ENCODE measurements around the gene HAUS3. TPM values are rescaled to one million over a fixed set of nuclear protein-coding genes. Genes with fewer than 3 reads are reported as not detected.

Gene HAUS3
- total and polyA plus RNA-seq, 7 donors: 4.2 to 16.1 (median 5.3) TPM

DNA sequence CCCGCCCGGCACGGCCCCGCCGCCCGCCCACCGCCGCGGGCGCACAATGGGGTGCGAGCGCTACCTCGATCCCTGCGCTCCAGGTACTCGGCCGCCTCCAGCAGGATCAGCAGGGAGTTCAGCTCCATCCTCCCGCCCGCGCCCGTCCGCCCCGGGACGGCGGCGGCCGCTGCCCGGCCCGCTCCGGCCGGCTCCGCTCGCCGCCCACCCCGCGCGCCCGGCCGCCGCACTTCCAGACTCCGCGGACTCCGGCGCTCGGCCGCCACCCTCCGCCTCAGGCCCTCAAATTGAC is 19.9 kb upstream of the HAUS3 start, which contains the start of gene MXD4:
TSS of gene MXD4 (minus strand) at position 257 of the 292 bp plus-strand sequence. CDS start at position 128, 129 bp downstream.
- ATAC-seq (no peak), DNase-seq (no peak)
- H3K9me3 ChIP-seq: no peaks in the 10 kb centered on the region
- peak within 1 kb of the TSS; percentile 99 for H3K4me3 ChIP-seq
- 0 to 6% (median 0%) methylated on average over 7 to 46 of the region's 46 CpGs for WGBS, 3 donors
- no peaks in the 10 kb centered on the region for H3K27me3 ChIP-seq (ENCODE audit: insufficient read depth in 3 of 3, low read length in 2 of 3)
- H3K4me1 ChIP-seq: peaks cover 65% of the 10 kb centered on the region
- H3K36me3 ChIP-seq (ENCODE audit: insufficient read depth in 1 of 2, low read depth in 1 of 2): peaks cover 0 to 26% of the 10 kb centered on the region in 2 donors
- TF ChIP-seq, protein P1, sequence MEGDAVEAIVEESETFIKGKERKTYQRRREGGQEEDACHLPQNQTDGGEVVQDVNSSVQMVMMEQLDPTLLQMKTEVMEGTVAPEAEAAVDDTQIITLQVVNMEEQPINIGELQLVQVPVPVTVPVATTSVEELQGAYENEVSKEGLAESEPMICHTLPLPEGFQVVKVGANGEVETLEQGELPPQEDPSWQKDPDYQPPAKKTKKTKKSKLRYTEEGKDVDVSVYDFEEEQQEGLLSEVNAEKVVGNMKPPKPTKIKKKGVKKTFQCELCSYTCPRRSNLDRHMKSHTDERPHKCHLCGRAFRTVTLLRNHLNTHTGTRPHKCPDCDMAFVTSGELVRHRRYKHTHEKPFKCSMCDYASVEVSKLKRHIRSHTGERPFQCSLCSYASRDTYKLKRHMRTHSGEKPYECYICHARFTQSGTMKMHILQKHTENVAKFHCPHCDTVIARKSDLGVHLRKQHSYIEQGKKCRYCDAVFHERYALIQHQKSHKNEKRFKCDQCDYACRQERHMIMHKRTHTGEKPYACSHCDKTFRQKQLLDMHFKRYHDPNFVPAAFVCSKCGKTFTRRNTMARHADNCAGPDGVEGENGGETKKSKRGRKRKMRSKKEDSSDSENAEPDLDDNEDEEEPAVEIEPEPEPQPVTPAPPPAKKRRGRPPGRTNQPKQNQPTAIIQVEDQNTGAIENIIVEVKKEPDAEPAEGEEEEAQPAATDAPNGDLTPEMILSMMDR (IDR thresholded peaks at IDR 0.05): no peak
- intact Hi-C loops (cut with DNase I): loop anchor here in 1 of 2 donors (2.0 kb wide), 1 partner anchor 19 kb away; the partner anchor contains the start of genes HAUS3 and POLN
- H3K27ac ChIP-seq: peak within 1 kb of the TSS; percentile 97

DNA sequence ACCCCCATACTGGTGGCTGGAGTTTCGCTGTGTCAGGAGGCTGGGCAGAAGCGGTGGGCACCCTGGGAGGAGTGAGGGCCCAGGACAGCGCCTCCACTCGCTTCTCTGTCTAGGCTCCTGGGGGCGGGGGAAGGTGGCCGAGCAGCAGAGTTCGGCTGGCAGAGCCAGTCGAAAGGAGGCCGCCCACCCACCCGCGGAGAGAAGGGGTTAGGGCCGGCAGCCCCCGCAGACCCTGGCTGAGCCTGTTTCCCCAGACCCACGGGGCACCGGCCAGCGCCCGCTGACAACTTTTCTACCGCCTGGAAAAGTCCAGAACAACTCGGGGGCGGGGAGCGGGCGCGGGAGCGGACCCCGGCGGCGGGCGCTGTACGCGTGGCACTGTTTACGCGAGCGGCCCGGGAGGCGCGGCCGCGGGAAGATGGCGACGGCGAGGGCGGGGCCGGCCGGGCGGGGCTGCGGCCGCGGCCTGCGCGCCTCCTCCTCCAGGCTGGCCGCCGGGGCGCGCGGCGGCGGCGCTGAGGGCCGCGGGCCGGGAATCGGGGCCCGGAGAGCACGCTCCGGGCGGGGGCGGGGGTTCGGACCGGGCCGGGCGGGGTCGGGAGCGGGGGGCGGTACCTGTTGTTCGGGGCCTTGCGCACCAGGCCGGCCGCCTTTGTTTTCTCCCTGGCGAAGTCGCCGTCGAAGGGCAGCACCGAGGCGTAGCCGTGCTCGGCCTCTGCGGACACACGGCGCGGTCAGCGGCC is 19.4 kb upstream of the HAUS3 start:
- WGBS, 3 donors: 0 to 2% (median 1%) methylated on average over 46 to 91 of the region's 91 CpGs
- peak; percentile 62 to 76 for DNase-seq
- intact Hi-C loops (cut with DNase I): loop anchor here in 1 of 2 donors (2.0 kb wide), 1 partner anchor 18 kb away; the partner anchor contains the start of genes HAUS3 and POLN
- Histone ChIP-seq H3K4me1 (peaks cover 66% of the 10 kb centered on the region), H3K4me3 (peak overlapping the region; percentile 99), H3K27ac (peak overlapping the region; percentile 94), H3K9me3 (no peaks in the 10 kb centered on the region), H3K27me3 (ENCODE audit: insufficient read depth in 3 of 3, low read length in 2 of 3) (no peaks in the 10 kb centered on the region), H3K36me3 (ENCODE audit: insufficient read depth in 1 of 2, low read depth in 1 of 2) (peaks cover 0 to 26% of the 10 kb centered on the region in 2 donors)
- TF ChIP-seq, protein P1 (IDR thresholded peaks at IDR 0.05): no peak
- ATAC-seq: peak in 3 of 4 donors; percentile 14 to 25 (median 25)

DNA sequence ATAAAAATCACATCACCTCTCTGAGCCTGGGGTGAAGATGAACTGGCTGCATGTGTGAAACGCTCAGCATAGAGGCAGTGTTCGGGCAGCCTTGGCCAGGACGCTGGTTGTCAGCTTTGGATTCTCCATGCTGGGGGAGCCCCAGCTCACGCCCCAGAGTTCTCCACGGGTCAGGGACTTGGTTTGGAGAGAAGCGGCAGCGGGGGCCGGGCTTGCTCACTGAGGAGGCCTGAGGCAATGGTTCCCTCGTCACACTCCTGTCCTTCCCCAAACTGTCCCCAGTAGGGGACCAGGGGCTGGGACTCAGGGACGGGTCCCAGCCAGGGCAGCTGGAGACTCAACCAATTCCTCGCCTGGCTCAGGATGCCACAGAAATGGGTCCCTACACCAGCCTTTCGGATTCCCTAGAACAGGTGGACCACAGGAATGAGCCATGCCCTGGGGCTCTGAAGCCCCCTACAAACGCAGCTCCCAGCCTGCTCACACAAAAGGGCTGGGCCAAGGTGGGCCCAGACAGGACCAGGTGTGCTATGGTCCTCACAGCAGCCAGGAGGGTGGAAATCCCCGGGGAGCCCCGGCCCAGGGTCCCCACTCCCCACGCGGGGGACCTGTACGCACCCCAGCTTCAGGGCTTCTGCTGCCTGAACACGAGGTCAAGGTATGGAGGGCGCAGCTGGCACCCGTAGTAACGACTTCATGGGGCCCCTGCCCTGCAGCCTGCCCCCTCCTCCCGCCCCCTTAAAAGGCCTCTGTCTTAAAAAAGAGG is 18.6 kb upstream of the HAUS3 start:
- intact Hi-C loops (cut with DNase I): loop anchor here in 1 of 2 donors (2.0 kb wide), 1 partner anchor 18 kb away; the partner anchor contains the start of genes HAUS3 and POLN
- TF ChIP-seq, protein P1 (IDR thresholded peaks at IDR 0.05): no peak
- peak overlapping the region; percentile 94 for H3K27ac ChIP-seq
- H3K9me3 ChIP-seq: no peaks in the 10 kb centered on the region
- H3K4me1 ChIP-seq: peaks cover 66% of the 10 kb centered on the region
- ATAC-seq: no peak
- peaks cover 0 to 26% of the 10 kb centered on the region in 2 donors for H3K36me3 ChIP-seq (ENCODE audit: insufficient read depth in 1 of 2, low read depth in 1 of 2)
- H3K4me3 ChIP-seq: peak overlapping the region; percentile 99
- 20 to 40% (median 24%) methylated on average over 22 to 23 of the region's 23 CpGs for WGBS, 3 donors
- no peaks in the 10 kb centered on the region for H3K27me3 ChIP-seq (ENCODE audit: insufficient read depth in 3 of 3, low read length in 2 of 3)
- peak; percentile 29 to 58 for DNase-seq

DNA sequence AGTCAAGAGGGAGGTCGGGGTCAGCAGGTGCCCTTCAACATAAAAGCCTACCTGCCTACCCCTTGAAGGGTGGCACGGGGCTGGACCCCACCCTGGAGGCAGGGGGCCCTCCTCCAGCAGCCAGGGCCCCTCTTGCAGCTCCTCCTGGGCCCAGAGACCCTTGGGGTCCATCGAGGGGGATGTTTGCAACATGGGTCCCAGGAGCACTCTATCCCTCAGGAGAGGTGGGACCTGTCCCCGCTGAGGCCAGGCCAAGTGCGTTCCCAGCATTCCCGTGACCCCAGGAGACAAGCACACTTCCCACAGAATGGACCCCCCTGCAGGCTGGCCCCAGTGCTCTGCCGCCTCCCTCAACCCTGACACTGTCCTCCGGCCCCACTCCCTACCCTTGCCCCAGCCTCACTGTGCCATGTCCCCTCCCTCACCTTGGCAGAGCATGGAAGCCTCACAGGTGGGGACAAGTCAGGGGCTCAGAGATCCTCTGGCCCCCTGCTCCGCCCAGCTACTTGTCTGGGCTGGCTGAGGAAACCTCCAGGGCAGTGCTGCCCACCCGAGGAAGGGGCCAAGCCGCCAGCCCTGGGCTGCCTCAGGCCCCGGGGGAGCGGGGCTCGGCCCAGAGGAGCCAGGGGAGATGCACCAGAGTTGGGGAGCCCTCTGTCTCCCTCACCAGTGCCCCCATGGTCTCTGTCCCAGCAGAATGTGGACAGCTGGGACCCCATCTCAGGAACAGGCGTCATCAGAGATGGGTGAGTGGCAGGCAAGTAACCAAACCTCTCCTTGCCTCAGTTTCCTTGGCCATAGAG is 17.8 kb upstream of the HAUS3 start:
- H3K36me3 ChIP-seq (ENCODE audit: insufficient read depth in 1 of 2, low read depth in 1 of 2): peaks cover 0 to 31% of the 10 kb centered on the region in 2 donors
- DNase-seq (peak; percentile 12 to 41), ATAC-seq (no peak)
- peak overlapping the region; percentile 99 for H3K4me3 ChIP-seq
- TF ChIP-seq, protein P1 (IDR thresholded peaks at IDR 0.05): no peak
- no peaks in the 10 kb centered on the region for H3K9me3 ChIP-seq
- H3K4me1 ChIP-seq: peaks cover 63% of the 10 kb centered on the region
- intact Hi-C loops (cut with DNase I): loop anchor here in 1 of 2 donors (2.0 kb wide), 1 partner anchor 17 kb away; the partner anchor contains the start of genes HAUS3 and POLN
- H3K27ac ChIP-seq: peak overlapping the region; percentile 94
- WGBS, 3 donors: 67 to 79% (median 70%) methylated on average over 13 to 15 of the region's 15 CpGs
- H3K27me3 ChIP-seq (ENCODE audit: insufficient read depth in 3 of 3, low read length in 2 of 3): no peaks in the 10 kb centered on the region

Measured in psoas muscle (tissue), 8 donors.